Measurements from ENCODE around the gene VMP1.
"Not testable (repeated sequence)": the region's sequence is repeated elsewhere in the genome, so short reads cannot be mapped to it uniquely, and the experiment has no call there.

The VMP1 gene

DNA sequence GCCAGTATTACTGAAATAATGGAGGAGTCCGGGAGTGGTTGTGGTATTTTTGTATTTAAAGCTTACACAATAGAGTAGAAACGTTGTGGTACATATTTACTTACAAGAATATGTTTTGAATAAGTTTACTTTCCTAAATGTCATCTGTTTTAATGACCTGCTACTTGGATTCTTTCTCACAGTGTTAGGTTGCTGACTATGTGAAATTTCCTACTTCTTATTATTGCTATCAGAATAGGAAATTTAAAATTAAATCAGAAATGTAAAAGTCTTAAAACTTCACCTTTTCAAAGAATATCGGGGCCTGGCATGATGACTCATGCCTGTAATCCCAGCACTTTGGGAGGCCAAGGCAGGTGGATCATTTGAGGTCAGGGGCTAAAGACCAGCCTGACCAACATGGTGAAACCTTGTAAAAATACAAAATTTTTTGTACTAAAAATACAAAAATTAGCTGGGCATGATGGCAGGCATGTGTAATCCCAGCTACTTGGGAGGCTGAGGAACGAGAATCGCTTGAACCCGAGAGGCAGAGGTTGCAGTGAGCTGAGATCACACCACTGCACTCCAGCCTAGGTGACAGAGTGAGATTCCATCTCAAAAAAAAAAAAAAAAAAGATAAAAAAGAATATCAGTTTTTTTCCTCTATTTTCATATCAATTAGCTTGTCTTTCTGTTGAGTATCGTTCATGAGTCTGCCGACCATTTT lies 77.8 kb downstream of the VMP1 start:
- Histone ChIP-seq H3K4me2 (ENCODE audit: low read depth, low read length, poor library complexity, severe bottlenecking) (no peak overlapping the region), H3K79me2 (ENCODE audit: insufficient read depth, low read length) (no peaks in the 10 kb centered on the region), H2AFZ (ENCODE audit: low read depth, low read length, severe bottlenecking) (no peak overlapping the region), H3F3A (ENCODE audit: insufficient read depth) (0 out of 2 replicates have a peak, but pooled peaks cover 3% of the 10 kb centered on the region), H3K36me3 (ENCODE audit: low read length) (no peaks in the 10 kb centered on the region), H3K9me3 (ENCODE audit: insufficient read depth, low read length) (no peaks in the 10 kb centered on the region), H4K20me1 (ENCODE audit: low read depth, low read length) (no peaks in the 10 kb centered on the region), H3K27ac (ENCODE audit: low read depth, low read length) (no peak overlapping the region), H3K27me3 (ENCODE audit: low read length) (no peaks in the 10 kb centered on the region), H3K9me2 (replicated peaks; ENCODE audit: insufficient read depth, low read length) (no peaks in the 10 kb centered on the region), H3K9ac (ENCODE audit: low read length) (no peak overlapping the region), H3K4me3 (ENCODE audit: insufficient read depth, low read length, poor library complexity, severe bottlenecking) (no peak overlapping the region)
- TF ChIP-seq EZH2phosphoT487 (conservative IDR thresholded peaks at IDR 0.05; ENCODE audit: low read length) (no peak), CTCF (IDR thresholded peaks at IDR 0.05; ENCODE audit: insufficient read depth, low read length, poor library complexity, severe bottlenecking) (no peak)

DNA sequence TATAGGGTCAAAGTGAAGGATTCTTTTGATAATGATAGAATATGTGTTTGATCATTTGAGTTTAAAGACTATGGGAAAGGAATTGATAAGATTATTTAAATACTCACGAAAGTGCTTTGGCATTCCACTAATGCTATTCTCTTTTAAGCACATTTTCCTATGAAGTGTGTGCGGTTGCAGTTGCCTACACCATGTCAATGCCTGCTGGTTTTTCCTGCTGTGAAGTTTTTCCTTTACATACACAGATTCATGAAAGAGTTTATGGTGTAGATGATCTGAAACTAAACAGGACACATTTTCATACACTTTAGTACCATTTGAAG lies 78.7 kb downstream of the VMP1 start:
- H3K9ac ChIP-seq (ENCODE audit: low read length): no peak overlapping the region
- H3K79me2 ChIP-seq (ENCODE audit: insufficient read depth, low read length): no peaks in the 10 kb centered on the region
- no peaks in the 10 kb centered on the region for H3K27me3 ChIP-seq (ENCODE audit: low read length)
- no peak overlapping the region for H3K4me3 ChIP-seq (ENCODE audit: insufficient read depth, low read length, poor library complexity, severe bottlenecking)
- no peaks in the 10 kb centered on the region for H3K9me2 ChIP-seq (replicated peaks; ENCODE audit: insufficient read depth, low read length)
- no peaks in the 10 kb centered on the region for H3K9me3 ChIP-seq (ENCODE audit: insufficient read depth, low read length)
- 0 out of 2 replicates have a peak, but pooled peaks cover 3% of the 10 kb centered on the region for H3F3A ChIP-seq (ENCODE audit: insufficient read depth)
- peak overlapping the region; percentile 3; the same call in 1 of the 2 replicates for H3K27ac ChIP-seq (ENCODE audit: low read depth, low read length)
- H2AFZ ChIP-seq (ENCODE audit: low read depth, low read length, severe bottlenecking): no peak overlapping the region
- no peaks in the 10 kb centered on the region for H3K36me3 ChIP-seq (ENCODE audit: low read length)
- no peak for TF ChIP-seq EZH2phosphoT487 (conservative IDR thresholded peaks at IDR 0.05; ENCODE audit: low read length)
- TF ChIP-seq CTCF (IDR thresholded peaks at IDR 0.05; ENCODE audit: insufficient read depth, low read length, poor library complexity, severe bottlenecking): no peak
- H4K20me1 ChIP-seq (ENCODE audit: low read depth, low read length): no peaks in the 10 kb centered on the region
- peak overlapping the region; percentile 6 for H3K4me2 ChIP-seq (ENCODE audit: low read depth, low read length, poor library complexity, severe bottlenecking)

- Histone ChIP-seq H3K4me2 (ENCODE audit: low read depth, low read length, poor library complexity, severe bottlenecking) (peak overlapping the region; percentile 6), H3K4me3 (ENCODE audit: insufficient read depth, low read length, poor library complexity, severe bottlenecking) (no peak overlapping the region), H4K20me1 (ENCODE audit: low read depth, low read length) (no peaks in the 10 kb centered on the region), H3K9ac (ENCODE audit: low read length) (no peak overlapping the region), H3K27me3 (ENCODE audit: low read length) (no peaks in the 10 kb centered on the region), H3K36me3 (ENCODE audit: low read length) (no peaks in the 10 kb centered on the region), H3K79me2 (ENCODE audit: insufficient read depth, low read length) (no peaks in the 10 kb centered on the region), H2AFZ (ENCODE audit: low read depth, low read length, severe bottlenecking) (no peak overlapping the region), H3F3A (ENCODE audit: insufficient read depth) (0 out of 2 replicates have a peak, but pooled peaks cover 3% of the 10 kb centered on the region), H3K27ac (ENCODE audit: low read depth, low read length) (peak overlapping the region; percentile 3; the same call in 1 of the 2 replicates), H3K9me2 (replicated peaks; ENCODE audit: insufficient read depth, low read length) (no peaks in the 10 kb centered on the region), H3K9me3 (ENCODE audit: insufficient read depth, low read length) (no peaks in the 10 kb centered on the region)
- TF ChIP-seq CTCF (IDR thresholded peaks at IDR 0.05; ENCODE audit: insufficient read depth, low read length, poor library complexity, severe bottlenecking): no peak
- no peak for TF ChIP-seq EZH2phosphoT487 (conservative IDR thresholded peaks at IDR 0.05; ENCODE audit: low read length)
These were observed 79.3 kb downstream of the VMP1 start for GRCh38 chr17:59786536-59787319.

- not testable (repeated sequence) for H3K36me3 ChIP-seq (ENCODE audit: low read length); H3K27ac ChIP-seq (ENCODE audit: low read depth, low read length); H3K4me2 ChIP-seq (ENCODE audit: low read depth, low read length, poor library complexity, severe bottlenecking); H3K27me3 ChIP-seq (ENCODE audit: low read length); H3K9ac ChIP-seq (ENCODE audit: low read length); H3K9me2 ChIP-seq (replicated peaks; ENCODE audit: insufficient read depth, low read length); H3K79me2 ChIP-seq (ENCODE audit: insufficient read depth, low read length); H3F3A ChIP-seq (ENCODE audit: insufficient read depth); H4K20me1 ChIP-seq (ENCODE audit: low read depth, low read length); H3K4me3 ChIP-seq (ENCODE audit: insufficient read depth, low read length, poor library complexity, severe bottlenecking); H3K9me3 ChIP-seq (ENCODE audit: insufficient read depth, low read length); H2AFZ ChIP-seq (ENCODE audit: low read depth, low read length, severe bottlenecking)
These were observed 82.4 kb downstream of the VMP1 start for GRCh38 chr17:59789849-59790248.

GRCh38 chr17:59790418-59790817 lies 83.0 kb downstream of the VMP1 start:
- H3K27me3 ChIP-seq (ENCODE audit: low read length); H3K79me2 ChIP-seq (ENCODE audit: insufficient read depth, low read length); H3K9me3 ChIP-seq (ENCODE audit: insufficient read depth, low read length); H3K9me2 ChIP-seq (replicated peaks; ENCODE audit: insufficient read depth, low read length); H3K27ac ChIP-seq (ENCODE audit: low read depth, low read length); H3K4me3 ChIP-seq (ENCODE audit: insufficient read depth, low read length, poor library complexity, severe bottlenecking); H3K4me2 ChIP-seq (ENCODE audit: low read depth, low read length, poor library complexity, severe bottlenecking); H2AFZ ChIP-seq (ENCODE audit: low read depth, low read length, severe bottlenecking); H3F3A ChIP-seq (ENCODE audit: insufficient read depth); H3K9ac ChIP-seq (ENCODE audit: low read length); H3K36me3 ChIP-seq (ENCODE audit: low read length); H4K20me1 ChIP-seq (ENCODE audit: low read depth, low read length): not testable (repeated sequence)
